Loucy (cell line): Measurements from ENCODE around the gene CNTNAP2.

ENCODE experiments used
- CTCF ChIP-seq: fragments of 200-600 bp; sonication (generic); conservative IDR thresholded peaks from 2 replicates; pipeline ENCODE4 v1.5.1; 2014; ENCODE audit warnings: mild to moderate bottlenecking, antibody characterized with exemption, low read length
- EZH2phosphoT487 ChIP-seq: fragments of 200-600 bp; IDR thresholded peaks from 2 replicates; pipeline ENCODE4 v1.6.1; 2018; ENCODE audit warnings: antibody characterized with exemption, mild to moderate bottlenecking, moderate library complexity, borderline replicate concordance

GRCh38 chr7:146106319-146106718 lies 10.3 kb upstream of the CNTNAP2 start:
- TF ChIP-seq CTCF (no peak), EZH2phosphoT487 (no peak)
